OCI-LY7 (cell line): Measurements from ENCODE around the gene CRYGA. TPM values are rescaled to one million over a fixed set of nuclear protein-coding genes. Genes with fewer than 3 reads are reported as not detected.
"Not testable (repeated sequence)": the region's sequence is repeated elsewhere in the genome, so short reads cannot be mapped to it uniquely, and the experiment has no call there.

ENCODE experiments used
- BruUV-seq: library from RNA; stranded (reverse); fragments of 400-500 nt; replicated peaks from 2 replicates; lab custom pipeline; 2021; lab: Mats Ljungman, UMichigan
- CTCF ChIA-PET: fragments of 300-600 bp; sonication (Branson Sonifier 250); formaldehyde crosslinking; loops from one replicate; lab custom pipeline; 2022; ENCODE audit warnings: antibody characterized with exemption; ENCODE audit not compliant: unreplicated experiment; lab: Charles Lee
- POLR2A ChIA-PET: fragments of 300-600 bp; sonication (Branson Sonifier 250); formaldehyde crosslinking; loops from one replicate; lab custom pipeline; 2022; ENCODE audit warnings: antibody characterized with exemption; lab: Charles Lee
- DNase-seq: peaks from one replicate; pipeline ENCODE4 v3.0.0-alpha.2; 2015; ENCODE audit warnings: low spot score
- H2AFZ ChIP-seq: fragments of 200-600 bp; sonication (generic), shearing (Covaris generic); 2 replicates; pipeline ENCODE4 v1.6.1; 2014; ENCODE audit warnings: mild to moderate bottlenecking, antibody characterized with exemption, low read length, moderate library complexity
- H3K27ac ChIP-seq: fragments of 200-600 bp; sonication (generic); 2 replicates; pipeline ENCODE4 v1.5.1; 2014; ENCODE audit warnings: mixed run types, low read depth, mild to moderate bottlenecking, moderate library complexity, low read length, inconsistent platforms; ENCODE audit not compliant: poor library complexity, severe bottlenecking
- H3K36me3 ChIP-seq: fragments of 200-600 bp; sonication (generic); 2 replicates; pipeline ENCODE4 v1.6.1; 2014; ENCODE audit warnings: mild to moderate bottlenecking, antibody characterized with exemption, low read length, moderate library complexity, mixed read lengths; ENCODE audit not compliant: insufficient read depth
- H3K4me1 ChIP-seq: fragments of 200-600 bp; sonication (generic); 2 replicates; pipeline ENCODE4 v1.5.1; 2014; ENCODE audit warnings: mild to moderate bottlenecking, low read length; ENCODE audit not compliant: insufficient read depth, poor library complexity, severe bottlenecking
- H3K4me2 ChIP-seq: fragments of 200-600 bp; sonication (generic); 2 replicates; pipeline ENCODE4 v1.6.1; 2014; ENCODE audit warnings: mild to moderate bottlenecking, low read length
- H3K4me3 ChIP-seq: fragments of 200-600 bp; sonication (generic); 2 replicates; pipeline ENCODE4 v1.5.1; 2014; ENCODE audit warnings: mild to moderate bottlenecking, low read depth, low read length; ENCODE audit not compliant: poor library complexity, severe bottlenecking
- H3K79me2 ChIP-seq: fragments of 200-600 bp; sonication (generic); 2 replicates; pipeline ENCODE4 v1.6.1; 2016; ENCODE audit warnings: low read depth, mild to moderate bottlenecking, low read length, moderate library complexity, mixed read lengths; ENCODE audit not compliant: insufficient read depth
- H3K9me2 ChIP-seq: fragments of 200-600 bp; sonication (generic); 2 replicates; pipeline ENCODE4 v1.6.1; 2016; ENCODE audit warnings: mild to moderate bottlenecking, low read length, mixed read lengths; ENCODE audit not compliant: insufficient read depth
- H3K9me3 ChIP-seq: fragments of 200-600 bp; sonication (generic); 2 replicates; pipeline ENCODE4 v1.6.1; 2014; ENCODE audit warnings: mild to moderate bottlenecking, mixed run types, low read length, mixed read lengths
- H4K20me1 ChIP-seq: fragments of 200-600 bp; sonication (generic); 2 replicates; pipeline ENCODE4 v1.6.1; 2014; ENCODE audit warnings: mild to moderate bottlenecking, antibody characterized with exemption, low read length, moderate library complexity, mixed read lengths; ENCODE audit not compliant: insufficient read depth
- EZH2phosphoT487 ChIP-seq: fragments of 200-600 bp; sonication (generic); IDR thresholded peaks from 2 replicates; pipeline ENCODE4 v1.6.1; 2018; ENCODE audit warnings: low read depth, borderline replicate concordance, mild to moderate bottlenecking, mixed run types, antibody characterized with exemption, low read length, moderate library complexity, mixed read lengths
- intact Hi-C: fragments of 100-400 bp; cut with micrococcal nuclease; formaldehyde crosslinking; loops from one replicate; pipeline ENCODE4 v1.10.0; 2022; ENCODE audit not compliant: unreplicated experiment
- total RNA-seq, 2 experiments: library from RNA; depleted of rRNA in 1 of 2; stranded (reverse); fragments of >200 nt in 1 of 2; shearing (Covaris generic) in 1 of 2; gene quantifications; 2 replicates each; pipeline ENCODE4 v1.2.3, GENCODE V29; 2014 to 2022
- TF ChIP-seq, protein P1 (sequence below): fragments of 200-600 bp; sonication (generic); conservative IDR thresholded peaks from 2 replicates; pipeline ENCODE4 v1.5.1; 2014; ENCODE audit warnings: mild to moderate bottlenecking, antibody characterized with exemption, low read length, moderate library complexity, mixed read lengths

CRYGA gene
- total RNA-seq, 2 experiments from 2014 or later, result not detected

DNA sequence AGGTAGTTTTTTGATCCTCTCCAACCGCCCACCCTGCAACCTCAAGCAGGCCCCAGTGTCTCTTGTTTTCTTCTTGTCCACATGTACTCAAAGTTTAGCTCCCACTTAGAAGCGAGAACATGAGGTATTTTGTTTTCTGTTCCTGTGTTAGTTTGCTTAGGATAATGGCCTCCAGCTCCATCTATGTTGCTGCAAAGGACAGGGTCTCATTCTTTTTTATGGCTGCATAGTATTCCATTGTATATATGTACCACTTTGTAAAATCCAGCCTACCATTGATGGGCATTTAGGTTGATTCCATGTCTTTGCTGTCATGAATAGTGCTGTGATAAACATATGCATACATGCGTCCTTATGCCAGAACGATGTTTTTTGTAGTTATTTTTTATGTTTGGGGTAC is 36.3 kb downstream of the CRYGA start:
- H3K4me3 ChIP-seq, result no peak overlapping the region
- H3K79me2 ChIP-seq, result no peaks in the 10 kb centered on the region
- TF ChIP-seq EZH2phosphoT487, result no peak
- TF ChIP-seq, protein P1, sequence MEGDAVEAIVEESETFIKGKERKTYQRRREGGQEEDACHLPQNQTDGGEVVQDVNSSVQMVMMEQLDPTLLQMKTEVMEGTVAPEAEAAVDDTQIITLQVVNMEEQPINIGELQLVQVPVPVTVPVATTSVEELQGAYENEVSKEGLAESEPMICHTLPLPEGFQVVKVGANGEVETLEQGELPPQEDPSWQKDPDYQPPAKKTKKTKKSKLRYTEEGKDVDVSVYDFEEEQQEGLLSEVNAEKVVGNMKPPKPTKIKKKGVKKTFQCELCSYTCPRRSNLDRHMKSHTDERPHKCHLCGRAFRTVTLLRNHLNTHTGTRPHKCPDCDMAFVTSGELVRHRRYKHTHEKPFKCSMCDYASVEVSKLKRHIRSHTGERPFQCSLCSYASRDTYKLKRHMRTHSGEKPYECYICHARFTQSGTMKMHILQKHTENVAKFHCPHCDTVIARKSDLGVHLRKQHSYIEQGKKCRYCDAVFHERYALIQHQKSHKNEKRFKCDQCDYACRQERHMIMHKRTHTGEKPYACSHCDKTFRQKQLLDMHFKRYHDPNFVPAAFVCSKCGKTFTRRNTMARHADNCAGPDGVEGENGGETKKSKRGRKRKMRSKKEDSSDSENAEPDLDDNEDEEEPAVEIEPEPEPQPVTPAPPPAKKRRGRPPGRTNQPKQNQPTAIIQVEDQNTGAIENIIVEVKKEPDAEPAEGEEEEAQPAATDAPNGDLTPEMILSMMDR, result no peak
- H2AFZ ChIP-seq, result no peak overlapping the region
- intact Hi-C loops, result no loop called here
- no TSS peak for BruUV-seq
- no peak overlapping the region for H3K27ac ChIP-seq
- ChIA-PET POLR2A (no interaction called here), CTCF (no interaction called here)
- no peaks in the 10 kb centered on the region for H3K9me2 ChIP-seq
- no peak overlapping the region for H3K4me2 ChIP-seq
- no peaks in the 10 kb centered on the region for H3K4me1 ChIP-seq
- DNase-seq, result no peak
- H3K9me3 ChIP-seq, result no peaks in the 10 kb centered on the region
- no peaks in the 10 kb centered on the region for H4K20me1 ChIP-seq
- no peaks in the 10 kb centered on the region for H3K36me3 ChIP-seq

DNA sequence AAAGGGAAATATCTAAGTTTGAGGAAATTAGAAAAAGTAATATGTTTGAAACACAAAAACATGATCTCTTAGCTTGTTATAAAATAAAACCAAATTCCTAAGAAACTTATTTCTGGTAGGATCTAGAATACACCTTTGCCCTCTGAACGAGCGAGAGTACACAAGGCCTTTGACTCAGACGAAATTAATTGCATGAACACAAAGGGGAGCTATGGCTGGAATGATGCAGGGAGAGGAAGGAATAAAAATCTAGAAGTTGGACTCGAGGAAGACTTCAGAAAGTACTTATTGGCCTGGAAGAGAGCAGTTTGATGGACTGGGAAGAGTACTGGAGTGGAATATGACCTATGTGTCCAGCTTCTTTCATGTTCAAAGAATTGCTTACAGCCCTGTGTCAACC is 38.1 kb downstream of the CRYGA start:
- Histone ChIP-seq H3K9me3 (no peaks in the 10 kb centered on the region), H3K4me3 (no peak overlapping the region), H3K4me2 (no peak overlapping the region), H3K4me1 (no peaks in the 10 kb centered on the region), H3K36me3 (no peaks in the 10 kb centered on the region), H3K79me2 (no peaks in the 10 kb centered on the region), H3K27ac (no peak overlapping the region), H3K9me2 (no peaks in the 10 kb centered on the region), H4K20me1 (no peaks in the 10 kb centered on the region), H2AFZ (no peak overlapping the region)
- ChIA-PET CTCF (no interaction called here), POLR2A (interaction anchor here (0.6 to 0.7 kb wide), 2 partner anchors 19 to 23 kb away, joined by 3 to 6 read pairs; no protein-coding TSS in a partner anchor)
- intact Hi-C loops, result no loop called here
- TF ChIP-seq EZH2phosphoT487, result no peak
- no peak for DNase-seq
- BruUV-seq, result no TSS peak

DNA sequence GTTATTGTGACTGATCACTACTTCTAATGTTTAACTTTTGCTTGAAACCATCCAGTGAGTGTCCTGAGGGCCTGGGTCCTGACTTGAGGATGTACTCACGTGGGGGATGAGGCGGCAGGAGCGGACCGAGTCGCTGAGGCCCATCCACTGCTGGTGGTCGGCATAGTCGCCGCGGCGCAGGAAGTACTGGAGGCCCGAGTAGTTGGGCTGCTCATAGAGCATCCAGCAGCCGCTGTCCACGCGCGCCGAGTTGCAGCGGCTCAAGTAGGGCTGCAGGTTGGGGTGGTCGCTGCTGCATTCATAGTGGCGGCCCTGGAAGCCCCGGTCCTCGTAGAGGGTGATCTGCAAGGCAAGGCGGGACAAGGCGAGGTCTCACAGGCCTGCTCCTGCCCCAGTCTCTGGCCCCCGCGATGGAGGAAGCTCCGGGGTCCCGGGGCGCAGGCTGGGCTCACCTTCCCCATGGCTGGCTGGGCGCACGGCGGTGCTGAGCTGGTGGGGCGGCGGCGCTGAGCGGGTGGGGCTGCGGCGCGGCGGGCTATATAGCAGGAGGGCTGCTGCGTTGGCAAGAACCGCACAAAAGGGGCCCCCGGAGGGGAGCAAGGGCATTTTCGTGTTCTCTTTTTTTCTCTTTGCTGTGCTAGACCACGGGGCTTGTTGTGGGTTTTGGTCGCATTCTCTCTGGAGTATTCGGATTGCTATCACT is 39.2 kb downstream of the CRYGA start, which contains the start of gene CRYGD:
TSS of gene CRYGD (minus strand) at position 512 of the 703 bp plus-strand sequence. CDS start at position 461, 51 bp downstream.
- BruUV-seq, intact Hi-C loops, H3K4me2 ChIP-seq, H3K79me2 ChIP-seq, POLR2A ChIA-PET, H2AFZ ChIP-seq, H3K4me3 ChIP-seq, H3K9me2 ChIP-seq, DNase-seq, H3K4me1 ChIP-seq, H3K36me3 ChIP-seq, H3K27ac ChIP-seq, CTCF ChIA-PET, H4K20me1 ChIP-seq, H3K9me3 ChIP-seq: not testable (repeated sequence)
